Activated CD4-positive, alpha-beta T cell treated with anti-CD3 and anti-CD28 coated beads, Interleukin-10, Interleukin-2, amounts not matched to agents 100 ng/mL and 50 ng/mL, durations not matched to agents 16 hours and 8 hours (primary cell): Measurements from ENCODE around the gene CREB1.

Source experiments
- DNase-seq: peaks from one replicate; pipeline ENCODE4 v3.0.0-alpha.2; 2020

CREB1 gene

DNA sequence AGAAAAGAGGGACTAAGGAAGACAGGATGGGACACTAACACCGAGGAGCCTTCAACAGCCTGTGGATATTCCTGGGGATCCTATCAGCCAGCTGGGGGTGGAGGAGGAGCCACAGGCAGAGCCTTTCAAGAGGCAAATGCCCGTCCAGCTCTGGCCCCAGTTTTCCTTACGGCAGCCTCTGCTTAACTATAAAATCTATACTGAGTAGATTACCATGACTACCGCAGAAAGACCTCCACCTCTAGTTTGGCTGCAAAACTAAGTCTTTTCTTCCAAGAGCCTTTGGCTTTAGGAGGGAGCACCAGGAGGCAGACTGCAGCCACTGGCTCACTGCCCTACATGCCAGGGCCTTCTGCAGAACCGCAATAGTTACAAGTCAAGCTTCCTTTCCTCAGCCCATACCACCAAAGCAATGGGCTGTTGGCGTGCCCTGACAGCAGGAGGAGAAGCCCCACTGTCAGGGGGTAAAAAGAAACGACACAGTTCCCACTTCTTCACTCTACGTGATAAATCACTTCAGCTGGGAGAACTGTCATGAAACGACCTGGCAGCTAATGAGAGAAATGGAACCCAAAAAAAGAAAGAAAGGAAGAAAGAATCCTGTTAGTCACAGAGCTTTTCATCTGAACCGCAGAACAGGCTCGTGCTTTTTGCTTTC is 25.1 kb upstream of the CREB1 start:
- DNase-seq, result no peak

GRCh38 chr2:207505171-207505570 is 24.6 kb upstream of the CREB1 start:
- peak; percentile 17 for DNase-seq

- peak; percentile 77 for DNase-seq
These were observed 24.0 kb upstream of the CREB1 start for GRCh38 chr2:207505728-207506127.

GRCh38 chr2:207506426-207506825 is 23.3 kb upstream of the CREB1 start:
- DNase-seq, result peak; percentile 49

DNA sequence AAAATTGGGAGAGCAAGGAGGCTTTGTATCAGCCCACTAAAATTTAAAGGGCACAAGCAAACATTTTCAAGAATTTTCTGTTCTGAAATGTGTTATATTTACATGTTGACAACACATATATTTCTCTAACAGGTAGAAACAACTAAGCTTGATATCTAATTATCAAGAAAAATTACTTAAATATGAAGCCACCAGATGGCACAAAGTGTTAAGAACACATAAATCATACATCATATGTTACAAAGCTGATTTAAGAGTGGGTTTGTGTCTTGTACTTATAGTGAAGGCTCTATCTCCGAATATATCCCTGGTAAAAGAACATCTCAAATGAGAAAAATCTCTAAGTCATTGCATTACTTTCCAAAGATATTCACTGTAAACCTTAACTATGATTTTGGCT is 19.6 kb upstream of the CREB1 start:
- DNase-seq, result no peak

DNA sequence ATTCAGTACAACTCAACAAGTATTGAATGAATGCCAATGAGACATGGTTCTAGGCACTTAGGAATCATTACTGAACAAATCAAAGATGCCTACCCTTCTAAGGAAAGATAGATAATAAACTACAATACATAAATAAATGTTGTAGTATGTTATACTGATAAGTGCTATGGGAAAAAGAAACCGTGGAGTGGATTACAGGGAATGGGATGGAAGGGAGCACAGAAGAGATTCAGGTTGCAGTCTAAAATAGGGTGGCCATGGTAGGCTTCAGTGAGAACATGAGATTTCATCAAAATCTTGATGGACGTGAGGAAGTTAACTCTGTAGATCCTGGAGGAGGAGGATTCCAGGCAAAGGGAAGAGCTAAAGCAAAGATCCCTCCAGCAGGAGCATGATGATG is 17.9 kb upstream of the CREB1 start:
- no peak for DNase-seq

- no peak for DNase-seq
These were observed 17.4 kb upstream of the CREB1 start for GRCh38 chr2:207512356-207512755.

DNA sequence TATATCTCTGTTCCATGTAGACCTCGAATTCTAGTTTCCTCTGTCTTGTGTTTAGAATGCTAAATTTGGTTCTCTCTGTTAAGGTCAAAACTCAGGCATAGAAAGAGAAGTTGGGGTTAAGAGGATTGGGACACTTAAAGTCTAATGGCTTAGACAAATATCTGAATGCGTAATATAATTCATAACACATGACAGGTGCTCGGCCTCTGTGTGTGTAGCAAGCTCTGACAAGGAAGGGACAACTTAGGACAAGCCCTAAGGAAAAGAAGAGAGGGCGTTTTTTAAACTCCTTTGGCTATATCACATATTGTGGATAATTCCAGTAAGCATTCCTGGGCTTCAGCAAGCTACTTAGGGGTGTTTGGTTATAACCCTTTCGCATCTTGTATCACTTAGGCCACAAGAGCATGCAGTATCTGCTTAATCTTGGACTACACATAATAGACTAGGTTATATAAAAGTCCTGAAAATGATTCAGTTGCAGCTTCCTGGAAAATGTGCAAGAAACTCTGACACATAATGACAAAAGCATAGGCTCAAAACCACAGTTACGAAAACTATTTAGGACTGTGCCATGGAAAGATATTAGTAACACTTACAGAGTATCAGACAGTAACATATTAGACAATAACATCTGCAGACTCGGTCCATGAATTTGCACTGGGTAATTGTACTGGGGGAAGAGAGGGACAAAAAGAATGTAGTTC is 16.1 kb upstream of the CREB1 start:
- DNase-seq, result peak; percentile 59

GRCh38 chr2:207514451-207514850 is 15.3 kb upstream of the CREB1 start:
- no peak for DNase-seq

- DNase-seq, result peak; percentile 49
These were observed 14.1 kb upstream of the CREB1 start for GRCh38 chr2:207515671-207516070.

- no peak for DNase-seq
These were observed 13.6 kb upstream of the CREB1 start for GRCh38 chr2:207516206-207516605.

DNA sequence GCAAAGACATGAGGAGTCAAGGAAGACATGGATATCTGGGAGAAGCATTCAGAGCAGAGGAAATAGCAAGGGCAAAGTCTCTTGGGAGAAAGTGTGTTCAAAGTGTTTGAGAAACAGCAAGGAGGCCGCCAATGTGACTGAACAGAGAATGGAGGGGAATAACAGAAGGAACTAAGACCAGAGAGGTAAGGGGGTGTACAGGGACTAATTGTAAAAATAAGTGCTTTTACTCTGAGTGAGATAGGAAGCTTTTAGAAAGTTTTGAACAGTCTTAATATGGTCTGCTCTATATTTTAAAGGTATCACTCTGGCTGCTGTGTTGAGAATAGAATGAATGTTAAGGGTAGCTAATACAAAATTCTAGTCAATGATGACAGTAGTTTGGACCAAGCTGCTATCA is 6.8 kb upstream of the CREB1 start:
- no peak for DNase-seq

- DNase-seq, result no peak
These were observed 4.5 kb upstream of the CREB1 start for GRCh38 chr2:207525296-207525695.

DNA sequence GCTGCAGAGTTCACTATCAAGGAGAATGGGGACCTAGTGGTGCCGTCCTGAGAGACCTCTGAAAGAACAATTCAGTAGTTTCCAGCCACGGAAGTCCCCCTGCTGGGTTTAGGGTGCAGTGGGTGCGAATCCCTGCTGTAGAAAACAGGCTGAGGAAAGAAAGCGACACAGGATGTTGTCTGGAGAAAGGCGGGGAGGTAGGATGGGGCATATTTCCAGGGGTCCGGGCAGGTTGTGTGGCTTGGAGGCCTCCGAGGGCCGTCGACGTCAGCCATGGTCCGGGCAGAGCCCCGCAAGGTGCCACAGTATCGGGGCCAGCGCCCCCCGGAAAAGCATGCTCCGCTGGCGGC is 807 bp upstream of the CREB1 start:
- peak; percentile 68 for DNase-seq

GRCh38 chr2:207530160-207531031 is 634 bp downstream of the CREB1 start:
- peak; percentile 65 for DNase-seq

GRCh38 chr2:207531032-207531952 is 1.5 kb downstream of the CREB1 start:
- peak; percentile 81 for DNase-seq

GRCh38 chr2:207532676-207533075 is 2.9 kb downstream of the CREB1 start:
- DNase-seq, result no peak

DNA sequence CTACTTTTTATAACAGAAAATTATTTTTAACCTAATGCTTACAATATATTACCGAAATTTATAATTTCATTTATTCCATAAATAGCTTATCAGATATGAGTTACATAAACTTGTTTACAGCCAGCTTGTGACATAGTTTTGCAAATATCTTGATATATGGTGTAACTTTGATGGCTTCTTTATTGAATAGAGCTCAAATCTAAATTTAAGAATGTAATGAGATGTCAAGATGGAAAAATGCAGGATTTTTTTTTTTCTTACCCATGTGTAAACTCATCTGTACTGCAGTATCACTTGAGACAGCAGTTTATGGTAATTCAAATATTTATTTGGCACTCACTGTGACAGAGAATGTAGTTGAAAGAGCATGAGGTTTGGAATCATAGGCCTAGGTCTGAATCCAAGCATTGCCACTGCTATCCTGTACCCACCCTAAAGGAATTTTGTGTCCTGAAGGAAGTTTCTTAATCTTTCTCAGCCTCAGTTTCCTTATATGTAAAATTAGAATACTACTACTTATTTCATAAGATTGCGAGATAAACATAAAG is 3.8 kb downstream of the CREB1 start:
- DNase-seq, result no peak

DNA sequence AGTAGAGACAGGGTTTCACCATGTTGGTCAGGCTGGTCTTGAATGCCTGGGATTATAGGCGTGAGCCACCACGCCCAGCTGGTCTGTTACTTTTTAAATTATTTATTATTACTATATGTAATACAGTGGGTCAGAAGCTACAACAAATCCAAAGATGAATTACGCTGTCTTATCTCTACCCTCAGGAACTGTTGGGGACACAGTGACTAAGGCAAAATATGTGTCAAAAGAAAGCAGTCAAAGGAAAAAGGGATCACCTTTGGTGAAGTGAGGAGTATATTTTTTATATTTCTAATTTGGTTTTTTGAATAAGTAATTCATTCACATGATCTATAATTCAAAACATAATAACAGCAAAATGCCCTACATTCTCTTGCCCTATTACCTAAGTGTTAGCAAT is 4.7 kb downstream of the CREB1 start:
- no peak for DNase-seq

GRCh38 chr2:207539470-207539869 is 9.7 kb downstream of the CREB1 start:
- DNase-seq, result no peak

DNA sequence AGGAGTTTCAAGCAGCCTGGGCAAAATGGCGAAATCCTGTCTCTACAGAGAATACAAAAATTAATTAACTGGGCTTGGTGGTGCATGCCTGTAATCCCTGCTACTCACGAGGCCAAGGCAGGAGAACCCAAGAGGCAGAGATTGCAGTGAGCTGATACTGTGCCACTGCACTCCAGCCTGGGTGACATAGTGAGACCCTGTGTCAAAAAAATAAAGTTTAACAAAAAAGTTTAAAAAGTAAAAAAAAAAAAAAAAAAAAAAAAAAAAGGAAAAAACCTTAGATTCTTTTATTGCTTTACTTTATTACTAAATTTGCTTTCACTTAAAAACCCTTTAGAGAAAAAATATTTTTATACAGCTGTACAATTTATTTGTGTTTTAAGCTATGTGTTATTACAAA is 10.7 kb downstream of the CREB1 start:
- no peak for DNase-seq

DNA sequence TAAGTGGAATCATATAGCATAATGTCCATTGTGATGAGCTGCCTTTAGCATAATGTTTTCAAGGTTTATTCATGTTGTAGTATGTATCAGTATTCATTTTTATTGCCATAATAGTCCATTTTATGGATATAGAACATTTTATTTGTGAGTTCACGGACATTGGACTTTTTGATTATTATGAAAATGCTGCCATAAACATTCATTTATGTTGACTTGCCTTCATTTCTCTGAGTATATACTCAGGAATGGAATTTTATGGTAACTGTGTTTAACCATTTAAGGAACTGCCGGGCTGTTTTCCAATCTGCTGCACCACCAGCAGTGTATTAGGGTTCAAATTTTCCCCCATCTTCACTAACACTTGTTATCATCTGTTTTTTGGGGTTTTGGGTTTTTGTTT is 12.2 kb downstream of the CREB1 start:
- DNase-seq, result no peak

GRCh38 chr2:207543272-207543671 is 13.5 kb downstream of the CREB1 start:
- no peak for DNase-seq
